Fibroblast of skin of right quadriceps (primary cell): ENCODE measurements around the gene ACOX3.
"Not testable (repeated sequence)": the region's sequence is repeated elsewhere in the genome, so short reads cannot be mapped to it uniquely, and the experiment has no call there.

Experiments used
- DNase-seq: peaks from one replicate; pipeline ENCODE4 v3.0.0-alpha.2; 2013

The ACOX3 gene

DNA sequence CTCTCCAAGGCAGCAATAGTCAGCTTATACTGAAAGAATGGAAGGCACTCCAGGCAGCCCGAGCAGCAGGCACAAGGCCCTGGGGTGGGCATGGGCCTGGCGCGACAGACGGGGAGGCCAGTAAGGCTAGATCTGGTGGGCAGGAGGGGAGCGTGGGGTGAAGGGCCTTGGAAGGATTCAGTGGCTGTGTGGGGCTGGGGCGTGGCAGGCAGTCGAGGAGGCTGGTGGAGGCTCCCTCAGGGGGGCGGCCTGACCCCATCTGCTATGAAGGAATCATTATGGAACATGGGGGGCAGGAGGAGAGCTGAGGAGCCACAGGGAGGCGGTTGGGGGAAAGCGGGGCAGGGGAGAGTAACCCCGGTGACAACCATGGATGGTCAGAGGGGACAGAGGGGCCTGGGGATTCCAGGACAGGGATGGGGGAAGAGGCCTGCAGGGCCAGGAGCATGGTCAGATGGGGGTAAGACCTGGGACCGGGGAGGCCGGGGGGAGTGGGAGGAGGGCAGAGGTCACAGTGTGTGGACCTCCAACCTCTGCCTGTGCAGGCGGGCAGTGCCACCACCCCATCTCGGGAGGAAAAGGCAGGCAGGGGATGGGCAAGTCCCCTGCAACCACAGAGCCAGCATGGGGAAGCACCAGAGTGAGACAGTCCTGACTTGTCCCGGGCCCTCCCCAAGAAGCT lies 70.3 kb downstream of the ACOX3 start:
- DNase-seq: no peak

- DNase-seq: no peak
Measured at GRCh38 chr4:8369426-8370105, 71.0 kb downstream of the ACOX3 start.

GRCh38 chr4:8368998-8369397 lies 71.5 kb downstream of the ACOX3 start:
- no peak for DNase-seq

DNA sequence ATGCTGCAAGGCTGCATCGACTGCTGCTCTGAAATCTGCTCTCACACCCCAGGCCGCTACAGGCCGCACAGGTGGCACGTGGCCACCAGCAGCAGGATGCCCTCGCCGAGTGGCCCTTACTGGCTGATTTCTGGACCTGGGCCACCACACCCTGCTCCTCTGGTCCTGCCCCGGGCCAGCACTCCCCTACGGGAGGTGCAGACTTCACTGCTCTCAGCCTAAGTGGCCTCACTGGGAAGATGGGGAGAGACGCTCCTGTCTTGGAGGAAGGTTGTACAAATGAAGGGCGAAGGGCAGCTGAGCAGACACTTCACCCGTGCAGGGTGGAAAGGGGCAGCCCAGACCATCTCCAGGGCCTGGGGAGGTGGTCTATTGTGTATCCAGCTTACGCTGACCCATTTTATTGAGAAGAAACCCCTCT lies 72.5 kb downstream of the ACOX3 start:
- no peak for DNase-seq

DNA sequence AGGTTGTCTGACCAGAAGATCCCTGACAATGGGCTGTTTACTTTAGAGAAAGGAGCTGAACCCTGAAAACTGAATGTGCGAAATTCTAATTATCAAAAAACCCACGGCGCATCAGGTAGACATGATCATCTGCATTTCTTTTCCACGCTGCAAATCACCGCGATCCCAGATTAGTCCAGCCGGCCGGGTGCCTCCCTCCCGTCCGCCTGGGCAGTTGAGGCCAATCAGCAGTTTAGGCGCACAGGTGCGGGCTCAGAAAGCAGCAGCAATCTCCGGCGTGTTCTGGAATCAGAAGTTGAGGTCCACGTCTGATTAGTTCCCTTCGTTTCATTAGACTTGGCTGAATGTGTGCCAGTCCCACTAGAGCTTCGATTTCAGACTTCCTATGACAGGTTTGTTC lies 73.9 kb downstream of the ACOX3 start:
- no peak for DNase-seq

- DNase-seq: no peak
Measured at GRCh38 chr4:8365951-8366350, 74.6 kb downstream of the ACOX3 start.

DNA sequence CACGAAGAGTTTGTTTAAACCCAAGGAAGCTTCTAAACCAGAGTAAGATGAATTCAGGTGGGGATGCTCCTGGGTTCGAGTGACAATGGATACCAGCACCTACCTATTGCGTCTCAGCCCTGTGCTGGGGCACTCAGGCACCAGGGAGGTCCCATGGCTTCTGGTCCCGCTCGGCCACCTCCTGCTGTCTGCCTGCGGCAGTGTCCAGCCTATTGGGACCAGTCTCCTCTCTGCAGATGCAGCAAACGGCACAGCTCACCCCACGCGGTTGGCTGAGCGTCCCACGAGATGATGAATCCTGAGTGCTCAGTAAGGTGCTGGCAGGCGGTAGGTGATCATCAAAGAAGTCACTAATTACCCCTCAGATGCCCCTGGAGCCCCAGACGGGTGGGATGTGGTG lies 75.2 kb downstream of the ACOX3 start:
- DNase-seq: no peak

- no peak for DNase-seq
Measured at GRCh38 chr4:8364848-8365350, 75.6 kb downstream of the ACOX3 start.

DNA sequence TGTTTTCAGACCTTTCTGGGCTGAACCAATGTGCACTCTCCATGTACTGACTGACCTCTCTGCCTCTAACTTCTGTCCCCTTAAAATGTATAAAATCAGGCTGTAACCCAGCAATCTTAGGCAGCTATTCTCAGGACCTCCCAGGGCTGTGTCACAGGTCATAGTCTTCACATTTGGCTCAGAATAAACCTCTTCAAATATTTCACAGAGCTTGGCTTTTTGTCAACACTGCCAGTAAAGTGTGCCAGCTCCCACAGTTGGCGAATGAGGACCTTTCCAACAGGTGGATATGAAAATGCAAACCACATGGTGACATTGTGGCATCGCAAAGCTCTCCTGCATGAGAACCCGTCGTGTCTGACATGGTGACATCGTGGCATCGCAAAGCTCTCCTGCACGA lies 76.4 kb downstream of the ACOX3 start:
- no peak for DNase-seq

- no peak for DNase-seq
Measured at GRCh38 chr4:8362483-8362882, 78.0 kb downstream of the ACOX3 start.

DNA sequence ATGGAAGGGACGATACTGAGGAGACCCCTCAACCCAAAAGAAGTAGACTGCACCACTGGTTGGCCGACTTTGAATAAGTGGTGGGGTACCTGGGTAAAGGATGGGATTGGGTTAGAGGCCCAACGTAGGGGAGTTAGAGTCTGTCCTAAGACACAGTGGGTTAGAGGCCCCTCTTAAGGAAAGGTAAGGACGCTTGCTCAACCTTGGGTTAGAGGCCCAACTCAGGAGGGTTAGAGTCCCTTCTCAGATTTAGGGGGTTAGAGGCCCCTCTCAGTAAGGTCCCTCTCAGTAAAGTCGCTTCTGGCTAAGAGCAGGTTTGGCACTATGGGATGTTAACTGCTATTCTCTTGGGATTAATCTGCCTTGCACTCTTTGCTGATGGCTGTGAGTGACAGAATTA lies 81.3 kb downstream of the ACOX3 start:
- DNase-seq: no peak

DNA sequence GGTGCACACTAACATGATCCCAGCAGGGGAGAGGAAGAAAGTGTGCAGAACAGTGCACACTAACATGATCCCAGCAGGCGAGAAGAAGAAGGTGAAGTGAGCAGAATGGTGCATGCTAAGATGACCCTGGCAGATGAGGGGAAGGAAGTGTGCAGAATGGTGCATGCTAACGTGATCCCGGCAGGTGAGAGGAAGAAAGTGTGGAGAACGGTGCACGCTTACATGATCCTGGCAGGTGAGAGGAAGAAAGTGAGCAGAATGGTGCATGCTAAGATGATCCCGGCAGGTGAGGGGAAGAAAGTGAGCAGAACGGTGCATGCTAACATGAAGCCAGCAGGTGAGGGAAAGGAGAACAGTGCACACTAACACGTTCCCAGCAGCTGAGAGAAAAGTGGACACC lies 83.7 kb downstream of the ACOX3 start:
- no peak for DNase-seq

- peak; percentile 41 for DNase-seq
Measured at GRCh38 chr4:8355864-8356565, 84.5 kb downstream of the ACOX3 start.

DNA sequence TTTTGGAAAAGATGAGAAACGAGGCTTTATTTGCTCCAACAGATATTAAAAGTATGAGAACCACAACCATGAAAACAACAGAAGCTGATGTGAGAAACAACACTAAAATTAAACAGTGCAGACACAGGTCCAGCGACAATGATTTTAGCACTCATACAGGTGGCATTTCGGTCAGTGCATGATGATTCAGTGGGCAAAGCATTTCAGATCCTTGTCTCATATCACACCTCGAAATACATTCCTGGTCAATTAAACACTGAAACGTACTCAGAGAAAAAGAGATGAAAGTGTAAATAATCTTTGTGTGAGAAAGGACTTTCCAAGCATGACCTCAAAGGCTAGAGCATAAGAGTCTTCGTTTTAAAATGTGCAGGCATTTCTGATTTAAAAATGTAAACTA lies 85.2 kb downstream of the ACOX3 start:
- DNase-seq: no peak

- DNase-seq: peak; percentile 67
Measured at GRCh38 chr4:8353912-8354453, 86.5 kb downstream of the ACOX3 start.

DNA sequence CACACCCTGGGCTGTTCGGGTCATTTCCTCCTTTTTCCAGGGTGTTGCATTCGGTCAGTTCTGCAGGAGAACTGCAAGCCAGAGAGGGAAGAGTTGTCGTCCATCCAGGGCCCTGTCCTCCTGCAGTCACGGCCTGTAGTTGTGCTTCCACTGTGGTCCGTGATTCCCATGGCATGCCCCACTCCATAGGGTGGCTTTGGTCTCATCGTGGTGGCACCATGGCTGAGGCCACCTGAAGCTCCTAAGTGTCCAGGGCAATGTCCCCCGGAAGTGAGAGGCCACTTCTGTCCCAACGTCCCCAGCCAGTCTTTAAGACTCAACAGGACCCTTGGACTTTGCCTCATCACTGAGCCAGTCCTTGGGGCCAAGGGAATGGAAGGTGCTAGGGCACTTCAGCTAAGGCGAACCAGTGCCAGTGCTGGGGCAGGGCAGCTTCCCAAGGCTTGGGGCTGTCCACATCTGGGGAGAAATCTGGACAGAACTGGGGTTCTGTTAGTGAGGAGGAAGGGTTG lies 87.3 kb downstream of the ACOX3 start:
- DNase-seq: no peak

DNA sequence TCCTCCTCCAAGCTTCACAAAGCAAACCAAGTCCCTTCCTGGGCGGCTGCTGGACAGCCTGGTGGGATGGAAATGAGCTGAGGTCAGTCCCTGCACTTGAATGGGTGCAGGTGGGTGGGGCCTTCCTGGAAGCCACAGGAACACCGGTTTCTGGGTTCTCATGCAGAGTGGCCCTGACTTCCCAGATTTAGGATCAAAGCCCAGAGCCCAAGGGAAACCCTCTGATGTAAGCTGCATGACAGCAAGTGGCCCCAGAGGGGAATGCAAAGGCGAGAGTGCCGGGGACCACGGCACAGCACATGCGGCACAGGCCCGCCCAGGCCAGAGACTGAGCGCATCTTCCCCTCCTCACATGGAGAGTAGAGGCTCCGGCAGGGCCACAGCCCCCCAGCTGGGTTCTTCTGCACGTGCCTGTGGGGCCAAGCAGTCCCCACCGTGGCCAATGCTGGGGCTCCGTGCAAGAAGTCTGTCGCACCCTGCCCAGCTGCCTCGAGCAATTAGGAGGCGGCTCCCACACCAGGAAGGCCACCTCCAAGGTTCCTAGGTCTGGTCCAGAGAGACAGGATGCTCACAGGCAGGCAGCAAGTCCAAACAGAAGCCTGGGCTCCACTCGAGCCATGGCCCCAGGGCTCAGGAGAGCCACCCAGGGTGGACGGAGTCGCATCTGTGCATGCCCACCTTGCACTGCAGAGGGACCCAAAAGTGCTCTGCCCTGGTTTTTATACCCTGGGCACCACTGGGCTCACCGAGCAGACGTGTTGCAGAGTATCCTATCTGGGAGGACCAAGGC lies 88.0 kb downstream of the ACOX3 start:
- no peak for DNase-seq

- no peak for DNase-seq
Measured at GRCh38 chr4:8351931-8352367, 88.6 kb downstream of the ACOX3 start.

DNA sequence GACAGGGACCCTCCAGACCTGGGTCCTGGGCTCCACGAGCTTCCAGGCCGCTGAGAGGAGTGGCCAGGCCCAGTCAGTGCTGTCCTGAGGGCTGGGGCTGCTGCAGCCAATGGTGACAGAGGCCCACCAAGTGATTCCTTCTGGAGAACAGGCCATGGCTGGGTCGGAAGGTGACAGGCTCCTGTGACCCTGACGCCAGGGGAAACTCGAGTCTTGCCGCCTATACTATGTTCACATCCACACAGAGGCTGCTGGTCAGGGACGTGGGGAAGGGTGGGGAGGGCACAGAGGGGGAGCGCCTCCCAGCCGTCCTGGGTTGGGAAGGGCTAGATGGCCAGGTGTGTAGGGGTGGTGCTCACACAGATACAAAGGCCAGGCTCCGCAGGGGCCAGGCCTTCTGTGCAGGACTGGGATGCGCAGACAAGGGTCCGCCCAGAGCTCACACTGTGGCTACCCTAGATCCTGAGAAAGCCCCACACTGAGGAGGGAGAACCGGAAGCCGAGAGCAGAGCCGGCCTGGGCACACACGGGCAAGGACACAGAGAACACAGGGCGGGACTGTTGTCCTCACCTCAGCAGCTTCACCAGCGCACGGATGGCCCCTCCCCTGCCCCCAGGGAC lies 89.6 kb downstream of the ACOX3 start:
- no peak for DNase-seq

GRCh38 chr4:8350352-8350751 lies 90.2 kb downstream of the ACOX3 start:
- no peak for DNase-seq

GRCh38 chr4:8349664-8350236 lies 90.8 kb downstream of the ACOX3 start:
- DNase-seq: no peak

GRCh38 chr4:8349236-8349635 lies 91.3 kb downstream of the ACOX3 start:
- not testable (repeated sequence) for DNase-seq
